Prostate gland (tissue), 2 donors: Measurements from ENCODE around the gene CELF4.

Source experiments
- POLR2AphosphoS5 ChIP-seq: sonication (generic); formaldehyde crosslinking; IDR thresholded peaks from one replicate; pipeline ENCODE4 v1.6.1; 2017; ENCODE audit warnings: antibody characterized with exemption
- TF ChIP-seq, protein P1 (sequence below), 4 experiments: fragments of 200-600 bp in 2 of 4; fragments of 450-650 bp in 2 of 4; sonication (generic) in 2 of 4; IDR thresholded peaks; 1 replicate in 3 of 4; 2 replicates in 1 of 4; pipeline ENCODE4 v1.5.1; 2016 to 2019; ENCODE audit warnings: antibody characterized with exemption in 4 of 4, mild to moderate bottlenecking in 2 of 4, moderate library complexity in 2 of 4

DNA sequence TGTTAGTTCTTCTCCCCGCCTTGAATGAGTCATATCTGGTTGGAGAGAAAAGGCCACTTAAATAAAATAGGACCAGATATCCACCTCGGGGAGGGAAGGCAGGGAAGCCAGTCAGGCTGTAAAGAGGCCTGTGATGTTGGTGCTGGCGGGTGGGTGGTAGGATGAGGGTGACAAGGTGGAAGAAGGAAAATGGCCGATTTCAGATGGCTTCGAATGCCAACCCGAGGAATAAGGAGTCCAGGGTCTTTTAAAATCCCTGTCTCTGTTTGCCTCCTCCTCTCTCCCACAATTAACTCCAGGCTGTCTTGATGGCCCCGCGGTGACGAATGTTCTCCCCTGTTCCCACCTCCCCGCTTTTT is 41.5 kb downstream of the CELF4 start:
- TF ChIP-seq, protein P1, sequence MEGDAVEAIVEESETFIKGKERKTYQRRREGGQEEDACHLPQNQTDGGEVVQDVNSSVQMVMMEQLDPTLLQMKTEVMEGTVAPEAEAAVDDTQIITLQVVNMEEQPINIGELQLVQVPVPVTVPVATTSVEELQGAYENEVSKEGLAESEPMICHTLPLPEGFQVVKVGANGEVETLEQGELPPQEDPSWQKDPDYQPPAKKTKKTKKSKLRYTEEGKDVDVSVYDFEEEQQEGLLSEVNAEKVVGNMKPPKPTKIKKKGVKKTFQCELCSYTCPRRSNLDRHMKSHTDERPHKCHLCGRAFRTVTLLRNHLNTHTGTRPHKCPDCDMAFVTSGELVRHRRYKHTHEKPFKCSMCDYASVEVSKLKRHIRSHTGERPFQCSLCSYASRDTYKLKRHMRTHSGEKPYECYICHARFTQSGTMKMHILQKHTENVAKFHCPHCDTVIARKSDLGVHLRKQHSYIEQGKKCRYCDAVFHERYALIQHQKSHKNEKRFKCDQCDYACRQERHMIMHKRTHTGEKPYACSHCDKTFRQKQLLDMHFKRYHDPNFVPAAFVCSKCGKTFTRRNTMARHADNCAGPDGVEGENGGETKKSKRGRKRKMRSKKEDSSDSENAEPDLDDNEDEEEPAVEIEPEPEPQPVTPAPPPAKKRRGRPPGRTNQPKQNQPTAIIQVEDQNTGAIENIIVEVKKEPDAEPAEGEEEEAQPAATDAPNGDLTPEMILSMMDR (IDR thresholded peaks at IDR 0.05) = no peak
- TF ChIP-seq POLR2AphosphoS5 = no peak
